Caco-2 (cell line): ENCODE results near the gene SRP9. TPM values are rescaled to one million over a fixed set of nuclear protein-coding genes. Genes with fewer than 3 reads are reported as not detected.

Experiments used
- BruUV-seq: library from RNA; stranded (reverse); fragments of 400-500 nt; replicated peaks from 2 replicates; lab custom pipeline; 2021; lab: Mats Ljungman, UMichigan
- CTCF ChIA-PET: fragments of 300-600 bp; sonication (Branson Sonifier 250); formaldehyde crosslinking; loops from one replicate; lab custom pipeline; 2022; ENCODE audit warnings: antibody characterized with exemption; lab: Charles Lee
- POLR2A ChIA-PET: fragments of 300-600 bp; sonication (Branson Sonifier 250); formaldehyde crosslinking; loops from one replicate; lab custom pipeline; 2022; ENCODE audit warnings: antibody characterized with exemption; lab: Charles Lee
- DNase-seq, 2 experiments: peaks; one replicate each; pipeline versions ENCODE4 v3.0.0 to v3.0.0-alpha.2; 2020 to 2022
- H3K27me3 ChIP-seq: replicated peaks from 2 replicates; pipeline ENCODE4 v1.6.0; 2011; ENCODE audit warnings: low read length; ENCODE audit not compliant: control insufficient read depth, insufficient read depth
- H3K36me3 ChIP-seq: 2 replicates; pipeline ENCODE4 v1.5.1; 2011; ENCODE audit warnings: low read length; ENCODE audit not compliant: control insufficient read depth, insufficient read depth
- H3K4me1 ChIP-seq: fragments of 250-450 bp; sonication (Bioruptor Pico); 2 replicates; pipeline ENCODE4 v1.5.1; 2020; ENCODE audit warnings: mild to moderate bottlenecking
- H3K4me3 ChIP-seq: 2 replicates; pipeline ENCODE4 v1.5.1; 2011; ENCODE audit warnings: low read depth, mild to moderate bottlenecking, control low read depth, low read length
- H3K9me3 ChIP-seq: fragments of 250-450 bp; sonication (Bioruptor Pico); 2 replicates; pipeline ENCODE4 v1.5.1; 2020; ENCODE audit warnings: mild to moderate bottlenecking, moderate library complexity
- H3K27ac Mint-ChIP-seq: one replicate; pipeline ENCODE4 v1.8.0; 2022; ENCODE audit warnings: mixed read lengths; ENCODE audit not compliant: unreplicated experiment
- H3K27me3 Mint-ChIP-seq: one replicate; pipeline ENCODE4 v1.8.0; 2022; ENCODE audit warnings: mixed read lengths; ENCODE audit not compliant: insufficient read depth, unreplicated experiment
- H3K36me3 Mint-ChIP-seq: one replicate; pipeline ENCODE4 v1.8.0; 2022; ENCODE audit warnings: mild to moderate bottlenecking, mixed read lengths; ENCODE audit not compliant: insufficient read depth, unreplicated experiment
- H3K4me1 Mint-ChIP-seq: one replicate; pipeline ENCODE4 v1.8.0; 2022; ENCODE audit warnings: low read depth, mixed read lengths; ENCODE audit not compliant: unreplicated experiment
- H3K4me3 Mint-ChIP-seq: one replicate; pipeline ENCODE4 v1.8.0; 2022; ENCODE audit warnings: mild to moderate bottlenecking, moderate library complexity, mixed read lengths; ENCODE audit not compliant: unreplicated experiment
- H3K9me3 Mint-ChIP-seq: one replicate; pipeline ENCODE4 v1.8.0; 2022; ENCODE audit warnings: mixed read lengths; ENCODE audit not compliant: unreplicated experiment
- intact Hi-C: fragments of 100-400 bp; cut with micrococcal nuclease; formaldehyde crosslinking; loops from one replicate; pipeline ENCODE4 v1.10.0; 2022; ENCODE audit not compliant: unreplicated experiment
- total RNA-seq: library from RNA; stranded (reverse); gene quantifications from 2 replicates; pipeline ENCODE4 v1.2.3, GENCODE V29; 2022
- TF ChIP-seq, protein P1 (sequence below), 2 experiments: fragments of 200-600 bp in 1 of 2; IDR thresholded peaks; 1 replicate in 1 of 2; 2 replicates in 1 of 2; pipeline versions ENCODE4 v1.5.1 to v1.8.0; 2011 to 2022; ENCODE audit warnings: antibody characterized with exemption in 1 of 2, control low read depth in 1 of 2, inconsistent platforms in 1 of 2, low read depth in 1 of 2, low read length in 1 of 2, mild to moderate bottlenecking in 1 of 2, moderate library complexity in 1 of 2; ENCODE audit not compliant: insufficient read depth in 1 of 2, severe bottlenecking in 1 of 2, unreplicated experiment in 1 of 2

The SRP9 gene
- total RNA-seq, 1 experiment from 2014 or later = 261 TPM

DNA sequence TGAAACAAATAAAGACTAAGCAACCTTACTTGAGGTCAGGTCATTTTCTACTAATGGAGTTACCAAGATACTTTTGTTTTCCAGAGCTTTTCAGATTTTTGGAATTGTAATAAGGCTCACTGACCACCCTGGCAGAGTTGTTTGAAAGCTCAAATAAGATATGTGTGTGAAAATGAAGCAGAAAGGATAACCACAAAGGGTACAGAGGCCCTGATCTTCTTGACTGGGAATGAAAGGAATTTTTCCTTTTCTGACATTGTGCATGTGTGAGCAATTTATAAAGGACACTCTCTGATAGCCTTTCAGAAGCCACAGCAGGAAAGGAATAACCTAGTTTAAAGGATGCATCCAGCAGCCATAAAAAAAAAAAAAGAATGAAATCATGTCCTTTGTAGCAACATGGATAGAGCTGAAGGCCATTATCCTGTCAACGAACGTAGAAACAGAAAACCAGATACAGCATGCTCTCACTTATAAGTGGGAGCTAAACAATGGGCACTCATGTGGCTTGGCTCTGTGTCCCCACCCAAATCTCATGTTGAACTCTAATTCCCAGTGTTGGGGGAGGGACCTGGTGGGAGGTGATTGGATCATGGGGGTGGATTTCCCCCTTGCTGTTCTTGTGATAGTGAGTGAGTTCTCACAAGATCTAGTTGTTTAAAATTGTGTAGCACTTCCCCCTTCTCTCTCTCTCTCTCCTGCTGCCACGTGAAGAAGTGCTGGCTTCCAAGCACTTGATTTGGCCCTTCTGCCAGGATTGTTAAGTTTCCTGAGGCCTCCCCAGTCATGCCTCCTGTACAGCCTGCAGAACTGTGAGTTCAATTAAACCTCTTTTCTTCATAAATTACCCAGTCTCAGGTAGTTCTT, 3.1 kb upstream of the SRP9 start:
- Mint-ChIP-seq H3K36me3 (no peaks in the 10 kb centered on the region), H3K4me3 (no peak overlapping the region), H3K27ac (no peak overlapping the region), H3K9me3 (no peaks in the 10 kb centered on the region), H3K4me1 (peaks cover 20% of the 10 kb centered on the region), H3K27me3 (no peaks in the 10 kb centered on the region)
- TF ChIP-seq, protein P1, sequence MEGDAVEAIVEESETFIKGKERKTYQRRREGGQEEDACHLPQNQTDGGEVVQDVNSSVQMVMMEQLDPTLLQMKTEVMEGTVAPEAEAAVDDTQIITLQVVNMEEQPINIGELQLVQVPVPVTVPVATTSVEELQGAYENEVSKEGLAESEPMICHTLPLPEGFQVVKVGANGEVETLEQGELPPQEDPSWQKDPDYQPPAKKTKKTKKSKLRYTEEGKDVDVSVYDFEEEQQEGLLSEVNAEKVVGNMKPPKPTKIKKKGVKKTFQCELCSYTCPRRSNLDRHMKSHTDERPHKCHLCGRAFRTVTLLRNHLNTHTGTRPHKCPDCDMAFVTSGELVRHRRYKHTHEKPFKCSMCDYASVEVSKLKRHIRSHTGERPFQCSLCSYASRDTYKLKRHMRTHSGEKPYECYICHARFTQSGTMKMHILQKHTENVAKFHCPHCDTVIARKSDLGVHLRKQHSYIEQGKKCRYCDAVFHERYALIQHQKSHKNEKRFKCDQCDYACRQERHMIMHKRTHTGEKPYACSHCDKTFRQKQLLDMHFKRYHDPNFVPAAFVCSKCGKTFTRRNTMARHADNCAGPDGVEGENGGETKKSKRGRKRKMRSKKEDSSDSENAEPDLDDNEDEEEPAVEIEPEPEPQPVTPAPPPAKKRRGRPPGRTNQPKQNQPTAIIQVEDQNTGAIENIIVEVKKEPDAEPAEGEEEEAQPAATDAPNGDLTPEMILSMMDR (IDR thresholded peaks at IDR 0.05; ENCODE audit: insufficient read depth in 1 of 2, low read depth in 1 of 2, low read length in 1 of 2, severe bottlenecking in 1 of 2, unreplicated experiment in 1 of 2) = no peak
- intact Hi-C loops = loop anchor here (5.0 kb wide), 2 partner anchors 37 to 107 kb away; no protein-coding TSS in a partner anchor
- Histone ChIP-seq H3K27me3 (no peaks in the 10 kb centered on the region), H3K4me3 (no peak overlapping the region), H3K36me3 (no peaks in the 10 kb centered on the region; the same call in 1 of the 2 replicates), H3K4me1 (peaks cover 31% of the 10 kb centered on the region), H3K9me3 (no peaks in the 10 kb centered on the region)
- no TSS peak for BruUV-seq
- no peak for DNase-seq
- POLR2A ChIA-PET = interaction anchor here (0.6 kb wide), 1 partner anchor 150 kb away, joined by 6 read pairs; the partner anchor contains the start of gene PYCR2
- CTCF ChIA-PET = no interaction called here

DNA sequence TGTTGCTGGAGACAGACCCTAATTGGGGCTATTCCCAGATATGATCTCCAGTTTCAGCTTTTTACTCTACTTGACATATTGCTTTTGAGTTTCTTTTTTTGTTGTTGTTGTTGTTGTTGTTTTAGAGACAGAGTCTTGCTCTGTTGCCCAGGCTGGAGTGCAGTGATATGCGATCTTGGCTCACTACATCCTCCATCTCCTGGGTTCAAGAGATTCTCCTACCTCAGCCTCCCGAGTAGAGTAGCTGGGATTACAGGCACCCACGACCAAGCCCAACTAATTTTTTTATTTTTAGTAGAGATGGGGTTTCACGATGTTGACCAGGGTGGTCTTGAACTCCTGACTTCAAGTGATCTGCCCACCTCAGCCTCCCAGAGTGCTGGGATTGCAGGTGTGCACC, 1.3 kb upstream of the SRP9 start:
- Mint-ChIP-seq H3K9me3 (no peaks in the 10 kb centered on the region), H3K36me3 (peaks cover 8% of the 10 kb centered on the region), H3K4me3 (no peak overlapping the region), H3K27ac (no peak overlapping the region), H3K27me3 (no peaks in the 10 kb centered on the region), H3K4me1 (peaks cover 25% of the 10 kb centered on the region)
- TF ChIP-seq, protein P1 (IDR thresholded peaks at IDR 0.05; ENCODE audit: insufficient read depth in 1 of 2, low read depth in 1 of 2, low read length in 1 of 2, severe bottlenecking in 1 of 2, unreplicated experiment in 1 of 2) = no peak
- no peak for DNase-seq
- CTCF ChIA-PET = no interaction called here
- no peak overlapping the region for H3K4me3 ChIP-seq
- no peaks in the 10 kb centered on the region; the same call in 1 of the 2 replicates for H3K36me3 ChIP-seq
- intact Hi-C loops = no loop called here
- peaks cover 16% of the 10 kb centered on the region for H3K4me1 ChIP-seq
- POLR2A ChIA-PET = no interaction called here
- no TSS peak for BruUV-seq
- H3K27me3 ChIP-seq = no peaks in the 10 kb centered on the region
- no peaks in the 10 kb centered on the region for H3K9me3 ChIP-seq

DNA sequence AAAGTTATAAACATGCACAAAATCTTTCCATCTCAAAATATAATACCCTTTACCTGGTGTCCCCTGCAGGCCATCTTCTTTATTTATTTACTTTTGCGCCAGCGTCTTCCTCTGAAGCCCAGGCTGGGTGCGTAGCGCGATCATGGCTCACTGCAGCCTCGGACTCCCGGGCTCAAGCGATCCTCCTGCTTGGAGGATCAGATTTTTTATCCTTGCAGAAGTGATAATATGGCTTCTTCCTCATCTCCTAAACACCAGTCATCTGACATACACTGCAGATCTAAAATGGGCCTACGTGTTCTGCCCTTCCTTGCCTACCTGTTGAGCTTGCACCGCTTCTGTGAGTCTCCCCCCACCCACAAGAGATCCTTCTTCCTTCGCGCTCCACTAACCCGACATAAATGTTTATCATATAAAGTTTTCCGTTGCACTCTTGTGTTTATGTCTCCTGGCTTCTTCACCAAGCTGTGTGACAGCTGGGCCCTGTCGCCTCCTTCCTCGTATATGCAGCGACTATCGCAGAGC, 506 bp upstream of the SRP9 start:
- no peaks in the 10 kb centered on the region for H3K27me3 Mint-ChIP-seq
- ChIA-PET POLR2A (interaction anchor here (0.6 to 1.9 kb wide), 24 partner anchors 8 to 669 kb away, joined by 3 to 23 read pairs (median 5); partner anchors contain the start of genes ENAH, EPHX1, H3-3A and PYCR2), CTCF (interaction anchor here (0.6 to 2.2 kb wide), 26 partner anchors 8 to 348 kb away, joined by 3 to 23 read pairs (median 6); partner anchors contain the start of genes EPHX1, PYCR2 and TMEM63A)
- no peak for DNase-seq
- intact Hi-C loops = loop anchor here (1.0 kb wide), 3 partner anchors 36 to 199 kb away; no protein-coding TSS in a partner anchor
- H3K9me3 Mint-ChIP-seq = no peaks in the 10 kb centered on the region
- TF ChIP-seq, protein P1 (IDR thresholded peaks at IDR 0.05; ENCODE audit: insufficient read depth in 1 of 2, low read depth in 1 of 2, low read length in 1 of 2, severe bottlenecking in 1 of 2, unreplicated experiment in 1 of 2) = no peak
- H3K9me3 ChIP-seq = no peaks in the 10 kb centered on the region
- H3K36me3 ChIP-seq = no peaks in the 10 kb centered on the region; the same call in 1 of the 2 replicates
- H3K4me3 Mint-ChIP-seq = no peak overlapping the region
- no peak overlapping the region for H3K27ac Mint-ChIP-seq
- H3K4me1 ChIP-seq = peaks cover 8% of the 10 kb centered on the region
- H3K27me3 ChIP-seq = no peaks in the 10 kb centered on the region
- peaks cover 11% of the 10 kb centered on the region for H3K36me3 Mint-ChIP-seq
- peak overlapping the region; percentile 94 for H3K4me3 ChIP-seq
- no TSS peak for BruUV-seq
- peaks cover 20% of the 10 kb centered on the region for H3K4me1 Mint-ChIP-seq
